HEK293 (cell line): ENCODE results near the gene SLC6A16.

Experiments
- CTCF ChIA-PET: fragments of 350-600 bp; formaldehyde crosslinking; extraction: SDS; loops from one replicate; lab custom pipeline; 2021; ENCODE audit warnings: antibody characterized with exemption; lab: Yijun Ruan, JAX
- POLR2A ChIA-PET: fragments of 300-600 bp; formaldehyde crosslinking; extraction: SDS; loops from one replicate; lab custom pipeline; 2020; ENCODE audit warnings: antibody characterized with exemption, inconsistent platforms; lab: Yijun Ruan, JAX
- H3K27ac ChIP-seq: fragments of 200-500 bp; sonication (Bioruptor generic); 2 replicates; pipeline ENCODE4 v1.5.1; 2014; ENCODE audit warnings: low read depth, low read length, control low read depth, inconsistent platforms; ENCODE audit errors: extremely low read depth
- H3K36me3 ChIP-seq, 2 experiments: fragments of 200-500 bp in 1 of 2; sonication (Bioruptor generic) in 1 of 2; 1 replicate in 1 of 2; 2 replicates in 1 of 2; pipeline ENCODE4 v1.5.1; 2014 to 2017; ENCODE audit warnings: inconsistent platforms in 2 of 2, low read length in 2 of 2; ENCODE audit not compliant: control insufficient read depth in 2 of 2, insufficient read depth in 1 of 2
- H3K4me1 ChIP-seq: fragments of 200-500 bp; sonication (Bioruptor generic); 2 replicates; pipeline ENCODE4 v1.5.1; 2014; ENCODE audit warnings: mild to moderate bottlenecking, low read length, inconsistent platforms; ENCODE audit not compliant: control insufficient read depth, insufficient read depth
- H3K4me3 ChIP-seq: 2 replicates; pipeline ENCODE4 v1.5.1; 2011; ENCODE audit warnings: low read depth, mild to moderate bottlenecking, control low read depth, low read length, moderate library complexity
- H3K9me3 ChIP-seq: fragments of 200-500 bp; sonication (Bioruptor generic); 2 replicates; pipeline ENCODE4 v1.5.1; 2014; ENCODE audit warnings: low read depth, low read length, inconsistent platforms; ENCODE audit not compliant: control insufficient read depth, insufficient read depth
- EGR2 ChIP-seq: fragments of 450-650 bp; formaldehyde crosslinking; IDR thresholded peaks from 2 replicates; pipeline ENCODE4 v1.5.1; 2016; ENCODE audit warnings: low read depth, missing biosample characterization, missing genetic modification characterization
- KLF1 ChIP-seq: fragments of 450-650 bp; formaldehyde crosslinking; IDR thresholded peaks from 2 replicates; pipeline ENCODE4 v1.5.1; 2016; ENCODE audit warnings: missing biosample characterization, missing genetic modification characterization
- KLF9 ChIP-seq: fragments of 450-650 bp; formaldehyde crosslinking; IDR thresholded peaks from 2 replicates; pipeline ENCODE4 v1.5.1; 2016; ENCODE audit warnings: missing biosample characterization, missing genetic modification characterization, low read depth
- PRDM10 ChIP-seq: fragments of 450-650 bp; formaldehyde crosslinking; IDR thresholded peaks from 2 replicates; pipeline ENCODE4 v1.5.1; 2016; ENCODE audit warnings: missing biosample characterization, missing genetic modification characterization
- REST ChIP-seq: fragments of 450-650 bp; formaldehyde crosslinking; IDR thresholded peaks from 2 replicates; pipeline ENCODE4 v1.5.1; 2016; ENCODE audit warnings: missing biosample characterization, missing genetic modification characterization
- SP2 ChIP-seq: fragments of 450-650 bp; formaldehyde crosslinking; IDR thresholded peaks from 2 replicates; pipeline ENCODE4 v1.5.1; 2016; ENCODE audit warnings: missing biosample characterization, missing genetic modification characterization
- ZBTB10 ChIP-seq: fragments of 450-650 bp; formaldehyde crosslinking; IDR thresholded peaks from 2 replicates; pipeline ENCODE4 v1.5.1; 2016; ENCODE audit warnings: missing biosample characterization, missing genetic modification characterization
- ZFHX2 ChIP-seq: fragments of 450-650 bp; formaldehyde crosslinking; conservative IDR thresholded peaks from 2 replicates; pipeline ENCODE4 v1.5.1; 2016; ENCODE audit warnings: missing biosample characterization, missing genetic modification characterization
- ZIC2 ChIP-seq: fragments of 450-650 bp; formaldehyde crosslinking; IDR thresholded peaks from 2 replicates; pipeline ENCODE4 v1.5.1; 2016; ENCODE audit warnings: missing biosample characterization, missing genetic modification characterization
- ZNF132 ChIP-seq: fragments of 450-650 bp; formaldehyde crosslinking; IDR thresholded peaks from 2 replicates; pipeline ENCODE4 v1.5.1; 2017; ENCODE audit warnings: missing biosample characterization, missing genetic modification characterization, borderline replicate concordance
- ZNF16 ChIP-seq: fragments of 450-650 bp; formaldehyde crosslinking; IDR thresholded peaks from 2 replicates; pipeline ENCODE4 v1.5.1; 2016; ENCODE audit warnings: low read depth, missing biosample characterization, missing genetic modification characterization
- ZNF335 ChIP-seq: fragments of 450-650 bp; formaldehyde crosslinking; conservative IDR thresholded peaks from 2 replicates; pipeline ENCODE4 v1.5.1; 2016; ENCODE audit warnings: missing biosample characterization, missing genetic modification characterization
- ZNF366 ChIP-seq: fragments of 450-650 bp; formaldehyde crosslinking; conservative IDR thresholded peaks from 2 replicates; pipeline ENCODE4 v1.5.1; 2016; ENCODE audit warnings: missing biosample characterization, missing genetic modification characterization
- ZNF529 ChIP-seq: fragments of 450-650 bp; formaldehyde crosslinking; IDR thresholded peaks from 2 replicates; pipeline ENCODE4 v1.5.1; 2017; ENCODE audit warnings: missing genetic modification characterization, missing biosample characterization; ENCODE audit not compliant: insufficient replicate concordance
- ZNF561 ChIP-seq: fragments of 450-650 bp; IDR thresholded peaks from 2 replicates; pipeline ENCODE4 v1.5.1; 2018; ENCODE audit warnings: missing biosample characterization, missing genetic modification characterization, borderline replicate concordance
- ZNF677 ChIP-seq: fragments of 450-650 bp; IDR thresholded peaks from 2 replicates; pipeline ENCODE4 v1.5.0; 2018; ENCODE audit warnings: missing biosample characterization, mild to moderate bottlenecking, missing genetic modification characterization, moderate library complexity
- ZNF692 ChIP-seq: fragments of 450-650 bp; formaldehyde crosslinking; IDR thresholded peaks from 2 replicates; pipeline ENCODE4 v1.5.1; 2016; ENCODE audit warnings: missing biosample characterization, missing genetic modification characterization
- ZNF76 ChIP-seq: fragments of 450-650 bp; formaldehyde crosslinking; IDR thresholded peaks from 2 replicates; pipeline ENCODE4; 2016; ENCODE audit warnings: low read depth, missing biosample characterization, missing genetic modification characterization, borderline replicate concordance
- ZSCAN16 ChIP-seq: fragments of 450-650 bp; formaldehyde crosslinking; IDR thresholded peaks from 2 replicates; pipeline ENCODE4 v1.5.1; 2016; ENCODE audit warnings: missing biosample characterization, missing genetic modification characterization
- ZSCAN23 ChIP-seq: fragments of 450-650 bp; formaldehyde crosslinking; IDR thresholded peaks from 2 replicates; pipeline ENCODE4 v1.5.1; 2016; ENCODE audit warnings: missing biosample characterization, missing genetic modification characterization

Gene SLC6A16

GRCh38 chr19:49362048-49362928 is 37.3 kb upstream of the SLC6A16 start, which contains the start of gene TEAD2 (continued):
- 0 out of 2 replicates have a peak, but pooled peaks have one; percentile 10 for TF ChIP-seq REST (tag by site-specific recombination)
- no peak for TF ChIP-seq ZSCAN23 (tag by site-specific recombination)
- TF ChIP-seq ZNF692 (tag by site-specific recombination): 0 out of 2 replicates have a peak, but pooled peaks have one; percentile 16
- no peak for TF ChIP-seq ZNF366 (tag by site-specific recombination)

- H3K27ac ChIP-seq: peak overlapping the region; percentile 83
- H3K9me3 ChIP-seq: no peaks in the 10 kb centered on the region
- peaks cover 14% of the 10 kb centered on the region for H3K4me1 ChIP-seq
- CTCF ChIA-PET: interaction anchor here (0.5 to 1.0 kb wide), 2 partner anchors 34 to 60 kb away, joined by 4 read pairs; no protein-coding TSS in a partner anchor
- H3K36me3 ChIP-seq: peaks cover 17 to 21% of the 10 kb centered on the region in 2 experiments
- POLR2A ChIA-PET: interaction anchor here (0.7 to 2.0 kb wide), 6 partner anchors 10 to 92 kb away, joined by 3 to 5 read pairs (median 4); partner anchors contain the start of genes ALDH16A1 and PIH1D1
- H3K4me3 ChIP-seq: peak overlapping the region; percentile 77
- TF ChIP-seq ZNF76 (tag by site-specific recombination) (peak; percentile 80; the same call in 1 of the 2 replicates), ZNF16 (tag by site-specific recombination) (no peak), ZIC2 (tag by site-specific recombination) (0 out of 2 replicates have a peak, but pooled peaks have one; percentile 13), ZNF677 (0 out of 2 replicates have a peak, but pooled peaks have one; percentile 11), KLF1 (peak; percentile 84), ZNF561 (peak; percentile 36; the same call in 1 of the 2 replicates), PRDM10 (peak; percentile 52), KLF9 (tag by site-specific recombination) (peak; percentile 71), ZNF529 (tag by site-specific recombination) (no peak), ZBTB10 (tag by site-specific recombination) (no peak), ZNF132 (tag by site-specific recombination) (no peak), ZSCAN16 (0 out of 2 replicates have a peak, but pooled peaks have one; percentile 14), ZNF335 (tag by site-specific recombination) (peak; percentile 97), SP2 (peak; percentile 47), ZFHX2 (tag by site-specific recombination) (peak; percentile 17; the same call in 1 of the 2 replicates), EGR2 (tag by site-specific recombination) (0 out of 2 replicates have a peak, but pooled peaks have one; percentile 31)
Observed at GRCh38 chr19:49361438-49362047, 36.6 kb upstream of the SLC6A16 start.
